HFFc6 (cell line): Measurements from ENCODE around the gene BRD1. TPM values are rescaled to one million over a fixed set of nuclear protein-coding genes. Genes with fewer than 3 reads are reported as not detected.

ENCODE experiments used
- DNase-seq: peaks from one replicate; pipeline ENCODE4 v3.0.0-alpha.2; 2018
- H3K27ac Mint-ChIP-seq: 2 replicates; pipeline ENCODE4 v1.8.0; 2020; ENCODE audit warnings: mild to moderate bottlenecking, mixed read lengths
- H3K27me3 Mint-ChIP-seq: 2 replicates; pipeline ENCODE4 v1.8.0; 2021; ENCODE audit warnings: mild to moderate bottlenecking, moderate library complexity, mixed read lengths; ENCODE audit not compliant: insufficient read depth
- H3K36me3 Mint-ChIP-seq: 2 replicates; pipeline ENCODE4 v1.8.0; 2021; ENCODE audit warnings: low read depth, mixed read lengths
- H3K4me1 Mint-ChIP-seq: 2 replicates; pipeline ENCODE4 v1.8.0; 2020; ENCODE audit warnings: low read depth, mixed read lengths
- H3K4me3 Mint-ChIP-seq: 2 replicates; pipeline ENCODE4 v1.8.0; 2020; ENCODE audit warnings: mild to moderate bottlenecking, moderate library complexity, mixed read lengths
- H3K9me3 Mint-ChIP-seq: 2 replicates; pipeline ENCODE4 v1.8.0; 2020; ENCODE audit warnings: mild to moderate bottlenecking, mixed read lengths
- CTCF ChIP-seq: fragments of 200-600 bp; sonication (generic); IDR thresholded peaks from 2 replicates; pipeline ENCODE4 v1.5.0; 2021; ENCODE audit warnings: antibody characterized with exemption, mild to moderate bottlenecking
- total RNA-seq, 6 experiments: library from RNA; stranded (reverse); fragmentation: NEBNext Ultra II Directional; extraction: Animal tissue kit (Norgen Biotek cat#: 25700); gene quantifications; 2 replicates in 1 of 6; 3 replicates in 5 of 6; pipeline ENCODE4 v1.2.3, GENCODE V29; 2021

BRD1 gene
- total RNA-seq, 6 experiments from 2014 or later: 17.2 to 20.8 (median 18.1) TPM

DNA sequence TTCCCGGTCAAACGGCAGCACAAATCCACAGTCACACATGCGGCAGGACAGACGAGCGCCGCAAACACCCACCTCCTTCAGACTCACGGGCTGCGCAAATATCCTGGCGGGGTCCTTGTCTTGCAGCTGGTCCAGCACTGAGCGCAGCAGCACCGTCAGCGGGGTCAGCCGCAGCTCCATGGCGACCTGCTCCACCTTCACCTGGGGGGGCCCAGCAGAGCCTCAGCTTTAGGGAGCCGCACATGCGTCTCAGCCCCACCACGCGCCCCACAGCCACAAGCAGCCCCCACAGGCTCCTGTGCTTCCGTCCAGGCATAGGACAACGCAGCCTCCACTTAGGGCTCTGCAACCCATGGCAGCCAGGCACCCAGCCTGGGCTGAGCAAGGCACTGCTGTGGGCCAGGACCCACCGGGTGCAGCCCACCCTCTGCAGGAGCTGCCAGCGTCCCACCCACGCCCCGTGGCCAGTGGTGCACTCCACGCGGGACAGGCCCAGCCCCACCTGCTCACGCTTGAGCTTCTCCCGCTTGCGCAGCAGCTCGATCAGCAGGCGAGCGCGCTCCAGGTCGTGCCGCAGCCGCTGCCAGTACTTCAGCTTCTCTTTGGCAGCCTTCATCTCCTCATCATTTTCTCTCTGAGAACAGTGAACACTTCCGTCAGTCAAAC lies 29.1 kb downstream of the BRD1 start:
- H3K9me3 Mint-ChIP-seq: no peaks in the 10 kb centered on the region
- H3K36me3 Mint-ChIP-seq: peaks cover 16% of the 10 kb centered on the region
- H3K27me3 Mint-ChIP-seq: peaks cover 3% of the 10 kb centered on the region
- no peaks in the 10 kb centered on the region for H3K4me1 Mint-ChIP-seq
- no peak overlapping the region for H3K27ac Mint-ChIP-seq
- no peak for DNase-seq
- no peak overlapping the region for H3K4me3 Mint-ChIP-seq
- no peak for TF ChIP-seq CTCF

DNA sequence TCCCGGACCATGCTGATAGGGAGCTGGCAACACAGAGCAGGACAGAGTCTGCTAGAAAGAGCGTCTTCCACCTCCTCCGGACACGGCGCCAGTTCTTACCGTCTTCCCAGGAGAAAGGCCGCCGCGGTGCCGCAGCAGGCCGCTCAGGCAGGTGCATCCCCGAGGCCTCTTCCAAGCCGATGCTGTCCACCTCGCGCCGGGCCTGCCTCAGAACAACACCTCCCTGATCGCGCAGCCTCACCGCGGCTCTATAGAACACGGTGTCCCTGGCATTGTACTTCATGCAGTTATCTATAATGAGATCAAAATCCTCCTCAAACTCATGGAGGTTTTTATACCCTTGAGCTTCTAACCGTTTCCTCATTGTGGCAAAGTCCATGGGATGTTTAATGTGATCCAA lies 30.0 kb downstream of the BRD1 start:
- no peak for DNase-seq
- Mint-ChIP-seq H3K36me3 (peaks cover 25% of the 10 kb centered on the region), H3K27ac (no peak overlapping the region), H3K27me3 (peaks cover 3% of the 10 kb centered on the region; the same call in 1 of the 2 replicates), H3K4me1 (no peaks in the 10 kb centered on the region), H3K4me3 (no peak overlapping the region), H3K9me3 (no peaks in the 10 kb centered on the region)
- no peak for TF ChIP-seq CTCF

GRCh38 chr22:49796596-49797270 lies 30.9 kb downstream of the BRD1 start:
- Mint-ChIP-seq H3K27me3 (peaks cover under 1% of the 10 kb centered on the region), H3K36me3 (peaks cover 25% of the 10 kb centered on the region), H3K4me3 (no peak overlapping the region), H3K4me1 (no peaks in the 10 kb centered on the region), H3K9me3 (no peaks in the 10 kb centered on the region), H3K27ac (no peak overlapping the region)
- TF ChIP-seq CTCF: no peak
- no peak for DNase-seq

- no peak overlapping the region for H3K27ac Mint-ChIP-seq
- H3K4me1 Mint-ChIP-seq: no peaks in the 10 kb centered on the region; the same call in 1 of the 2 replicates
- TF ChIP-seq CTCF: no peak
- peaks cover 25% of the 10 kb centered on the region for H3K36me3 Mint-ChIP-seq
- no peaks in the 10 kb centered on the region; the same call in 1 of the 2 replicates for H3K27me3 Mint-ChIP-seq
- no peak for DNase-seq
- no peaks in the 10 kb centered on the region for H3K9me3 Mint-ChIP-seq
- H3K4me3 Mint-ChIP-seq: no peak overlapping the region
Observed at GRCh38 chr22:49795521-49795920, 32.2 kb downstream of the BRD1 start.

GRCh38 chr22:49793871-49794270 lies 33.8 kb downstream of the BRD1 start:
- no peaks in the 10 kb centered on the region for H3K9me3 Mint-ChIP-seq
- H3K4me1 Mint-ChIP-seq: peaks cover 8% of the 10 kb centered on the region; the same call in 1 of the 2 replicates
- TF ChIP-seq CTCF: no peak
- H3K27ac Mint-ChIP-seq: no peak overlapping the region
- peaks cover 25% of the 10 kb centered on the region for H3K36me3 Mint-ChIP-seq
- no peak overlapping the region for H3K4me3 Mint-ChIP-seq
- DNase-seq: no peak
- H3K27me3 Mint-ChIP-seq: no peaks in the 10 kb centered on the region; the same call in 1 of the 2 replicates
